Body of pancreas (tissue), 4 donors: Measurements from ENCODE around the gene ZDHHC12.

ENCODE experiments used
- CTCF ChIP-seq, 7 experiments: fragments of 450-650 bp in 4 of 7; fragments of 200-600 bp in 3 of 7; sonication (generic) in 3 of 7; IDR thresholded peaks; one replicate each; pipeline ENCODE4 v1.5.1; 2016 to 2019; ENCODE audit warnings: antibody characterized with exemption in 7 of 7
- POLR2A ChIP-seq, 3 donors: fragments of 450-650 bp; IDR thresholded peaks; one replicate each; pipeline ENCODE4 v1.6.1; 2016; ENCODE audit warnings: antibody characterized with exemption in 3 of 3, mild to moderate bottlenecking in 2 of 3

- TF ChIP-seq CTCF (IDR thresholded peaks at IDR 0.05) (no peak), POLR2A (IDR thresholded peaks at IDR 0.05) (no peak)
These were observed 16.5 kb downstream of the ZDHHC12 start for GRCh38 chr9:128707446-128707845.
